A549 (cell line): ENCODE data around the gene RGS6. TPM values are rescaled to one million over a fixed set of nuclear protein-coding genes. Genes with fewer than 3 reads are reported as not detected.

Experiments used
- ATAC-seq, 2 experiments: fragments of 200-7000 bp in 1 of 2; fragments of >200 bp in 1 of 2; cut with Nextera tagmentation in 1 of 2; cut with Tn5 transposase in 1 of 2; 3 replicates each; pipeline versions ENCODE4 v1.8.0 to v1.9.1; 2018 to 2020; ENCODE audit warnings: mild to moderate bottlenecking in 1 of 2, moderate library complexity in 1 of 2
- CTCF ChIA-PET: fragments of 300-600 bp; sonication (Branson Sonifier 250); formaldehyde crosslinking; extraction: SDS; loops from one replicate; lab custom pipeline; 2021; ENCODE audit warnings: antibody characterized with exemption, inconsistent platforms; lab: Yijun Ruan, JAX
- POLR2A ChIA-PET: fragments of 350-600 bp; formaldehyde crosslinking; extraction: SDS; loops from one replicate; lab custom pipeline; 2021; ENCODE audit warnings: antibody characterized with exemption, inconsistent platforms; lab: Yijun Ruan, JAX
- DNase-seq, 2 experiments: peaks; one replicate each; pipeline versions ENCODE4 v3.0.0 to v3.0.0-alpha.2; 2011 to 2016; ENCODE audit warnings: low read depth in 1 of 2, low spot score in 1 of 2
- FAIRE-seq: peaks from 2 replicates; lab custom pipeline; 2011; peaks lifted over from hg19 to GRCh38; lab: Jason Lieb, UNC
- H3K27ac ChIP-seq, 2 experiments: fragments of >200 bp; sonication (Bioruptor Twin); formaldehyde crosslinking; 3 replicates each; pipeline ENCODE4 v1.5.1; 2016 to 2017
- H3K4me1 ChIP-seq: fragments of >200 bp; sonication (Bioruptor Twin); formaldehyde crosslinking; 3 replicates; pipeline ENCODE4 v1.6.1; 2016
- H3K4me2 ChIP-seq: fragments of >200 bp; sonication (Bioruptor Twin); formaldehyde crosslinking; 3 replicates; pipeline ENCODE4 v1.6.1; 2016
- H3K4me3 ChIP-seq: fragments of >200 bp; sonication (Bioruptor Twin); formaldehyde crosslinking; 3 replicates; pipeline ENCODE4 v1.5.1; 2016
- H3K9me3 ChIP-seq: fragments of >200 bp; sonication (Bioruptor Twin); formaldehyde crosslinking; 3 replicates; pipeline ENCODE4 v1.6.1; 2016
- CEBPB ChIP-seq, 2 experiments: fragments of >200 bp in 1 of 2; sonication (Bioruptor Twin) in 1 of 2; formaldehyde crosslinking in 1 of 2; IDR thresholded peaks; 2 replicates each; pipeline ENCODE4 v1.6.1; 2012 to 2016
- CTCF ChIP-seq: fragments of >200 bp; sonication (Bioruptor Twin); formaldehyde crosslinking; IDR thresholded peaks from 3 replicates; pipeline ENCODE4 v1.5.1; 2016
- EHMT2 ChIP-seq: fragments of 200-600 bp; sonication (generic); IDR thresholded peaks from 2 replicates; pipeline ENCODE4 v1.6.1; 2016; ENCODE audit warnings: antibody characterized with exemption, low read depth, mild to moderate bottlenecking, moderate library complexity
- FOSL2 ChIP-seq, 2 experiments: fragments of 450-650 bp in 1 of 2; fragments of >200 bp in 1 of 2; sonication (Bioruptor Twin) in 1 of 2; formaldehyde crosslinking; IDR thresholded peaks; 2 replicates each; pipeline versions ENCODE4 v1.5.0 to v1.6.1; 2016 to 2020; ENCODE audit warnings: mild to moderate bottlenecking in 1 of 2, moderate library complexity in 1 of 2
- FOXS1 ChIP-seq: fragments of 250-450 bp; sonication (Bioruptor Pico); IDR thresholded peaks from 2 replicates; pipeline ENCODE4 v1.5.0; 2020; ENCODE audit warnings: mild to moderate bottlenecking, moderate library complexity
- GATA3 ChIP-seq: IDR thresholded peaks from 2 replicates; pipeline ENCODE4 v1.6.1; 2012; ENCODE audit warnings: borderline replicate concordance
- HOXA7 ChIP-seq: fragments of 250-450 bp; sonication (Bioruptor Pico); IDR thresholded peaks from 2 replicates; pipeline ENCODE4 v1.5.0; 2020; ENCODE audit warnings: mild to moderate bottlenecking, moderate library complexity
- HOXB13 ChIP-seq: fragments of 250-450 bp; sonication (Bioruptor Pico); IDR thresholded peaks from 2 replicates; pipeline ENCODE4 v1.5.0; 2020; ENCODE audit warnings: low read depth, mild to moderate bottlenecking, moderate library complexity
- HOXB5 ChIP-seq: fragments of 250-450 bp; sonication (Bioruptor Pico); IDR thresholded peaks from 2 replicates; pipeline ENCODE4 v1.5.0; 2020; ENCODE audit warnings: mild to moderate bottlenecking, moderate library complexity
- KDM5A ChIP-seq: fragments of 200-600 bp; sonication (generic); IDR thresholded peaks from 2 replicates; pipeline ENCODE4 v1.6.1; 2016; ENCODE audit warnings: antibody characterized with exemption, mild to moderate bottlenecking
- MAFK ChIP-seq: fragments of 450-650 bp; IDR thresholded peaks from 2 replicates; pipeline ENCODE4 v1.6.1; 2014; ENCODE audit not compliant: partially characterized antibody
- MYC ChIP-seq: IDR thresholded peaks from 2 replicates; pipeline ENCODE4 v1.6.1; 2012; ENCODE audit warnings: mild to moderate bottlenecking, inconsistent platforms, low read length, improper control_type of control experiment, borderline replicate concordance
- NFE2L2 ChIP-seq: fragments of 150-350 bp; conservative IDR thresholded peaks from 2 replicates; pipeline ENCODE4 v1.6.1; 2014; ENCODE audit warnings: low read length
- NPAS2 ChIP-seq: fragments of 250-450 bp; sonication (Bioruptor Pico); IDR thresholded peaks from 2 replicates; pipeline ENCODE4 v1.8.0; 2022; ENCODE audit warnings: mild to moderate bottlenecking, moderate library complexity, borderline replicate concordance
- NR3C1 ChIP-seq: fragments of >200 bp; sonication (Bioruptor Twin); formaldehyde crosslinking; IDR thresholded peaks from 3 replicates; pipeline ENCODE4 v1.6.1; 2017
- POLR2AphosphoS2 ChIP-seq: conservative IDR thresholded peaks from 2 replicates; pipeline ENCODE4 v1.6.1; 2012; ENCODE audit warnings: low read length, improper control_type of control experiment, inconsistent platforms
- RAD21 ChIP-seq, 2 experiments: fragments of >200 bp in 1 of 2; sonication (Bioruptor Twin) in 1 of 2; formaldehyde crosslinking in 1 of 2; IDR thresholded peaks in 1 of 2; conservative IDR thresholded peaks in 1 of 2; 2 replicates in 1 of 2; 3 replicates in 1 of 2; pipeline ENCODE4 v1.6.1; 2012 to 2018; ENCODE audit warnings: inconsistent platforms in 1 of 2
- RCOR1 ChIP-seq: fragments of 150-350 bp; IDR thresholded peaks from 2 replicates; pipeline ENCODE4 v1.6.1; 2014; ENCODE audit warnings: antibody characterized with exemption, low read length, low read depth
- SMC3 ChIP-seq: fragments of >200 bp; sonication (Bioruptor Twin); formaldehyde crosslinking; IDR thresholded peaks from 3 replicates; pipeline ENCODE4 v1.6.1; 2018; ENCODE audit warnings: inconsistent platforms
- TP53 ChIP-seq: fragments of 250-450 bp; sonication (Bioruptor Pico); IDR thresholded peaks from 2 replicates; pipeline ENCODE4 v1.5.0; 2021; ENCODE audit warnings: mild to moderate bottlenecking, moderate library complexity
- ZC3H11A ChIP-seq: fragments of 450-650 bp; IDR thresholded peaks from 2 replicates; pipeline ENCODE4 v1.6.1; 2014; ENCODE audit warnings: antibody characterized with exemption, mild to moderate bottlenecking
- ZFP36 ChIP-seq: fragments of 450-650 bp; IDR thresholded peaks from 2 replicates; pipeline ENCODE4 v1.6.1; 2014; ENCODE audit warnings: borderline replicate concordance; ENCODE audit not compliant: partially characterized antibody
- ZSCAN20 ChIP-seq: fragments of 250-450 bp; sonication (Bioruptor Pico); IDR thresholded peaks from 2 replicates; pipeline ENCODE4 v1.8.0; 2022; ENCODE audit warnings: mild to moderate bottlenecking, moderate library complexity
- WGBS: methylation state at CpG from one replicate; pipeline ENCODE4 v1.1.6; 2017; ENCODE audit errors: missing lambda C conversion rate; 5-methylcytosine and 5-hydroxymethylcytosine counted together
- polyA plus RNA-seq, 4 experiments: library from polyadenylated mRNA; depleted of rRNA in 3 of 4; stranded (reverse); fragments of >200 nt; fragmentation: RNase III in 1 of 4; extraction: RNeasy Plus Mini Kit Qiagen cat#74134 plus additional on column Dnase treatment in 1 of 4; gene quantifications; 2 replicates in 3 of 4; 3 replicates in 1 of 4; pipeline ENCODE4 v1.2.3, GENCODE V29; 2011 to 2017
- TF ChIP-seq, protein P1 (sequence below): fragments of >200 bp; sonication (Bioruptor Twin); formaldehyde crosslinking; IDR thresholded peaks from 2 replicates; pipeline ENCODE4 v1.6.1; 2016
- TF ChIP-seq, protein P2 (sequence below): fragments of 150-350 bp; IDR thresholded peaks from 2 replicates; pipeline ENCODE4 v1.6.1; 2014; ENCODE audit warnings: low read depth, mild to moderate bottlenecking, low read length
- TF ChIP-seq, protein P3 (sequence below): fragments of 250-450 bp; sonication (Bioruptor Pico); IDR thresholded peaks from 2 replicates; pipeline ENCODE4 v1.5.0; 2021; ENCODE audit warnings: mild to moderate bottlenecking, moderate library complexity, borderline replicate concordance

Gene RGS6
- polyA plus RNA-seq, 2 of the 4 experiments (the other 2 are of a cell fraction) = not detected

- FAIRE-seq (no peak), ATAC-seq (peak; percentile 14 to 56; a peak in 3 of 6 replicates)
- CTCF ChIA-PET = interaction anchor here (0.6 to 18.9 kb wide), 53 partner anchors 8 to 732 kb away, joined by 3 to 480 read pairs (median 5); partner anchors contain the start of genes DCAF4 and DPF3
These were observed 583.8 kb downstream of the RGS6 start for GRCh38 chr14:72515779-72516770.

DNA sequence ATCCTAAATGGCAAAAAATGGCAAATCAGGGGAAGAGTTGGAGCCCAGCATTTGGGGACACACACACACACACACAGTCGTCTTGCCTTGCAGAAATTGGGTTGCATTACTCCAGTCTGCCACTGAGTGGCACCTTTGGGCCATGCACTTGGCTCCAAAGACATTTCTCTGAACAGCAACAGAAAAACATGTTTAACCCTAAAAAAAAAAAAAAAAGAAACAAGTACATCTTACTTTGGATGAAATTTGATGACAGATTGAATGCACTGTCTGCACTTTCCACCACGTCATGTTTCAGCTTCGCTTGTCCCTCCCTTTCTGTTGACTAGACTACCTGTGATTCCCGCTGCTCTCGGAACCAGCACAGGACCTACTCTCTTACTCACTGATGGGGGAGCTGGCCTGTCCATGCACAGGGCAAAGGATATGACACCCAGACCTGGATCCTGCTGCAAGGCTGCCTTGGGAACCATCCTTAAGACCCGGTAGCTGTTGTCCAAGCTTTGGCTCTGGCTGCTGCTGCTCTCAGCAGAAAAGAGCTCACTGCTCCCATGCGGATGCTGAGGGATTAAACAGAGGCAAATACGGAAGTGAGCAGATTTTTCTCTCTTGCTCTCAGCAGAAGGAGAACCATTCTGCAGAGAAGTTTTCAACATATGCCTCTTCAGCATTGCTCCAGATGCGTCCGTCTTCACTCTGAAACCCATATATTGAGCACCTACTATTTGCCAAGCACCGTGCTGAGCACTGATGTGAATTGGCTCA, 584.9 kb downstream of the RGS6 start:
- peak; percentile 52 to 85; a peak in 4 of 6 replicates for ATAC-seq
- Histone ChIP-seq H3K27ac (no peak overlapping the region), H3K4me2 (no peak overlapping the region), H3K4me3 (no peak overlapping the region), H3K4me1 (no peaks in the 10 kb centered on the region), H3K9me3 (peaks cover 21% of the 10 kb centered on the region)
- CTCF ChIA-PET = interaction anchor here (0.5 to 18.9 kb wide), 76 partner anchors 9 to 731 kb away, joined by 3 to 480 read pairs (median 4); partner anchors contain the start of genes DCAF4 and DPF3
- DNase-seq = peak in 1 of 2 experiments; percentile 68
- 57% methylated on average over 11 of the region's 11 CpGs for WGBS
- POLR2A ChIA-PET = interaction anchor here (0.9 kb wide), 2 partner anchors 126 to 402 kb away, joined by 3 to 5 read pairs; no protein-coding TSS in a partner anchor
- no peak for FAIRE-seq
- TF ChIP-seq POLR2AphosphoS2 = no peak
- TF ChIP-seq, protein P1, sequence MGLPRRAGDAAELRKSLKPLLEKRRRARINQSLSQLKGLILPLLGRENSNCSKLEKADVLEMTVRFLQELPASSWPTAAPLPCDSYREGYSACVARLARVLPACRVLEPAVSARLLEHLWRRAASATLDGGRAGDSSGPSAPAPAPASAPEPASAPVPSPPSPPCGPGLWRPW = no peak
- TF ChIP-seq, protein P2, sequence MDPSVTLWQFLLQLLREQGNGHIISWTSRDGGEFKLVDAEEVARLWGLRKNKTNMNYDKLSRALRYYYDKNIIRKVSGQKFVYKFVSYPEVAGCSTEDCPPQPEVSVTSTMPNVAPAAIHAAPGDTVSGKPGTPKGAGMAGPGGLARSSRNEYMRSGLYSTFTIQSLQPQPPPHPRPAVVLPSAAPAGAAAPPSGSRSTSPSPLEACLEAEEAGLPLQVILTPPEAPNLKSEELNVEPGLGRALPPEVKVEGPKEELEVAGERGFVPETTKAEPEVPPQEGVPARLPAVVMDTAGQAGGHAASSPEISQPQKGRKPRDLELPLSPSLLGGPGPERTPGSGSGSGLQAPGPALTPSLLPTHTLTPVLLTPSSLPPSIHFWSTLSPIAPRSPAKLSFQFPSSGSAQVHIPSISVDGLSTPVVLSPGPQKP = no peak
- peak; percentile 89 for TF ChIP-seq SMC3
- TF ChIP-seq ZSCAN20 = no peak
- TF ChIP-seq ZFP36 = no peak
- TF ChIP-seq MYC = no peak
- TF ChIP-seq NR3C1 = no peak
- TF ChIP-seq RAD21 (conservative IDR thresholded peaks at IDR 0.05 in 1 of 2, IDR thresholded peaks at IDR 0.05 in 1 of 2) = peak; percentile 92 to 93
- no peak for TF ChIP-seq KDM5A

More at GRCh38 chr14:72515779-72516770, 583.8 kb downstream of the RGS6 start:
- DNase-seq = peak in 1 of 2 experiments; percentile 22
- POLR2A ChIA-PET = interaction anchor here (0.9 kb wide), 1 partner anchor 403 kb away, joined by 3 read pairs; no protein-coding TSS in a partner anchor
- Histone ChIP-seq H3K4me2 (no peak overlapping the region), H3K4me1 (no peaks in the 10 kb centered on the region), H3K9me3 (peaks cover 19% of the 10 kb centered on the region), H3K27ac (no peak overlapping the region), H3K4me3 (no peak overlapping the region)
- 57% methylated on average over 6 of the region's 11 CpGs for WGBS
- TF ChIP-seq FOSL2 (IDR thresholded peaks at IDR 0.05) (no peak), FOSL2 (CRISPR knock-in tag; IDR thresholded peaks at IDR 0.05) (no peak), NR3C1 (no peak), HOXA7 (no peak), RAD21 (conservative IDR thresholded peaks at IDR 0.05 in 1 of 2, IDR thresholded peaks at IDR 0.05 in 1 of 2) (no peak), RCOR1 (no peak), TP53 (CRISPR knock-in tag) (no peak), ZC3H11A (no peak), HOXB13 (CRISPR knock-in tag) (no peak), CTCF (no peak), FOXS1 (CRISPR knock-in tag) (no peak), HOXB5 (CRISPR knock-in tag) (no peak), EHMT2 (no peak), GATA3 (no peak), CEBPB (IDR thresholded peaks at IDR 0.05) (no peak), NFE2L2 (no peak), NPAS2 (CRISPR knock-in tag) (no peak), KDM5A (no peak), MAFK (no peak)
- TF ChIP-seq, protein P2 = no peak
- TF ChIP-seq, protein P3, sequence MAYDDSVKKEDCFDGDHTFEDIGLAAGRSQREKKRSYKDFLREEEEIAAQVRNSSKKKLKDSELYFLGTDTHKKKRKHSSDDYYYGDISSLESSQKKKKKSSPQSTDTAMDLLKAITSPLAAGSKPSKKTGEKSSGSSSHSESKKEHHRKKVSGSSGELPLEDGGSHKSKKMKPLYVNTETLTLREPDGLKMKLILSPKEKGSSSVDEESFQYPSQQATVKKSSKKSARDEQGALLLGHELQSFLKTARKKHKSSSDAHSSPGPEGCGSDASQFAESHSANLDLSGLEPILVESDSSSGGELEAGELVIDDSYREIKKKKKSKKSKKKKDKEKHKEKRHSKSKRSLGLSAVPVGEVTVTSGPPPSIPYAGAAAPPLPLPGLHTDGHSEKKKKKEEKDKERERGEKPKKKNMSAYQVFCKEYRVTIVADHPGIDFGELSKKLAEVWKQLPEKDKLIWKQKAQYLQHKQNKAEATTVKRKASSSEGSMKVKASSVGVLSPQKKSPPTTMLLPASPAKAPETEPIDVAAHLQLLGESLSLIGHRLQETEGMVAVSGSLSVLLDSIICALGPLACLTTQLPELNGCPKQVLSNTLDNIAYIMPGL = no peak
